GM13977 (cell line): ENCODE results near the gene CERK.

ENCODE experiments used
- DNase-seq: peaks from one replicate; pipeline ENCODE4 v3.0.0; 2012; ENCODE audit warnings: low spot score
- CTCF ChIP-seq: IDR thresholded peaks from 2 replicates; pipeline ENCODE4 v1.5.1; 2012; ENCODE audit warnings: mild to moderate bottlenecking, control low read depth; ENCODE audit not compliant: insufficient read depth; ENCODE audit errors: extremely low read depth, missing control alignments
- in situ Hi-C: fragments of 300-500 bp; cut with MboI; formaldehyde crosslinking; loops from one replicate; pipeline ENCODE4 v1.12.0; 2022; ENCODE audit warnings: low sequenced_read_pairs, low pct_unique_long_range_greater_than_20kb, mixed read lengths, inconsistent platforms; ENCODE audit not compliant: unreplicated experiment

CERK gene

GRCh38 chr22:46712288-46712687 is 25.8 kb downstream of the CERK start:
- TF ChIP-seq CTCF = no peak
- in situ Hi-C loops = no loop called here

GRCh38 chr22:46710806-46711205 is 27.2 kb downstream of the CERK start:
- DNase-seq = no peak
- in situ Hi-C loops = no loop called here
- TF ChIP-seq CTCF = no peak

More at GRCh38 chr22:46712288-46712687, 25.8 kb downstream of the CERK start:
- no peak for DNase-seq

- no peak for TF ChIP-seq CTCF
- in situ Hi-C loops = no loop called here
- DNase-seq = no peak
Observed at GRCh38 chr22:46708766-46709330, 29.2 kb downstream of the CERK start.

GRCh38 chr22:46707827-46708570 is 30.1 kb downstream of the CERK start:
- in situ Hi-C loops = no loop called here
- no peak for DNase-seq
- no peak for TF ChIP-seq CTCF

GRCh38 chr22:46707305-46707704 is 30.7 kb downstream of the CERK start:
- DNase-seq = no peak
- TF ChIP-seq CTCF = no peak
- in situ Hi-C loops = no loop called here

GRCh38 chr22:46706060-46706459 is 32.0 kb downstream of the CERK start:
- no peak for DNase-seq
- in situ Hi-C loops = no loop called here
- no peak for TF ChIP-seq CTCF
